ENCODE data around the gene RIOK1. TPM values are rescaled to one million over a fixed set of nuclear protein-coding genes. Genes with fewer than 3 reads are reported as not detected.
A peak's percentile ranks its signal among the peaks of the same experiment; 100 is the strongest.

The RIOK1 gene
- total and polyA plus RNA-seq, 2 of the 13 experiments (the other 11 are each of a cell fraction or from before 2014, with no cell fraction given) = 9.4 to 37.8 TPM

GRCh38 chr6:7390226-7390878 is 744 bp downstream of the RIOK1 start (continued):
- TF ChIP-seq ZBTB44 (CRISPR knock-in tag; IDR thresholded peaks at IDR 0.05) (no peak), SNAPC5 (CRISPR knock-in tag; IDR thresholded peaks at IDR 0.05; ENCODE audit: borderline replicate concordance) (no peak), ZSCAN21 (CRISPR knock-in tag; IDR thresholded peaks at IDR 0.05; ENCODE audit: borderline replicate concordance) (no peak), NR2F1 (CRISPR knock-in tag; IDR thresholded peaks at IDR 0.05) (no peak), ZFAT (CRISPR knock-in tag; conservative IDR thresholded peaks at IDR 0.05) (no peak), IRF1 (CRISPR knock-in tag; IDR thresholded peaks at IDR 0.05; ENCODE audit: low read depth) (no peak), RORA (CRISPR knock-in tag; IDR thresholded peaks at IDR 0.05) (no peak)
- TF ChIP-seq, protein P1, sequence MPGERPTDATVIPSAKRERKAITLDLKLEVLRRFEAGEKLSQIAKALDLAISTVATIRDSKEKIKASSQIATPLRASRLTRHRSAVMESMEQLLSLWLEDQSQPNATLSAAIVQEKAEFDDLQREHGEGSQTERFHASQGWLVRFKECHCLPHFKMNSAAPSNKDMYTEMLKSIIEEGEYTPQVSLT (CRISPR knock-in tag; IDR thresholded peaks at IDR 0.05; ENCODE audit: borderline replicate concordance, low read depth) = 0 out of 2 replicates have a peak, but pooled peaks have one; percentile 34

Data from HepG2 (cell line).